GM10266 (cell line): Measurements from ENCODE around the gene CNIH1.
"Not testable (repeated sequence)": the region's sequence is repeated elsewhere in the genome, so short reads cannot be mapped to it uniquely, and the experiment has no call there.

Experiments
- DNase-seq: peaks from one replicate; pipeline ENCODE4 v3.0.0; 2012; ENCODE audit errors: extremely low spot score
- CTCF ChIP-seq: IDR thresholded peaks from 2 replicates; pipeline ENCODE4 v1.5.1; 2012; ENCODE audit warnings: mild to moderate bottlenecking, low read depth; ENCODE audit not compliant: control insufficient read depth, insufficient read depth; ENCODE audit errors: missing control alignments

CNIH1 gene

GRCh38 chr14:54465654-54466053 is 24.5 kb upstream of the CNIH1 start:
- DNase-seq: no peak
- TF ChIP-seq CTCF: no peak

DNA sequence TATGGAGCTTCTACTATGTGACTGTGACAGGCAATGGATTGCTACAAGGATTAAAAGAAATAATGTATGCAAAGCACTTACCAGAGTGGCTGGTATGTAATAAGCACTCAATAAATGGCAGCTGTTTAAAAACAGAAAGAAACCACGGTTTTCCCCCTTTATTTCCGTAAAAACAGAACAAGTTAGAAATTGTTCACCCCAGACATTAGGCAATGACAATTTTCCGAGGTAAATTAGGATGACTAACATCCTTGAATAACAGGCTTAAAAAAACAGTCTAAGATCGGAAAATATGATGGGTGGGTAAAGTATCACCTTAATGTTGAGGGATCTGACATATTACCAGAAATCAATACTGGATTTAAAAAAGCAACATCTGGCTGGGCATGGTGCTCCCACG is 20.9 kb upstream of the CNIH1 start:
- no peak for TF ChIP-seq CTCF
- DNase-seq: no peak

DNA sequence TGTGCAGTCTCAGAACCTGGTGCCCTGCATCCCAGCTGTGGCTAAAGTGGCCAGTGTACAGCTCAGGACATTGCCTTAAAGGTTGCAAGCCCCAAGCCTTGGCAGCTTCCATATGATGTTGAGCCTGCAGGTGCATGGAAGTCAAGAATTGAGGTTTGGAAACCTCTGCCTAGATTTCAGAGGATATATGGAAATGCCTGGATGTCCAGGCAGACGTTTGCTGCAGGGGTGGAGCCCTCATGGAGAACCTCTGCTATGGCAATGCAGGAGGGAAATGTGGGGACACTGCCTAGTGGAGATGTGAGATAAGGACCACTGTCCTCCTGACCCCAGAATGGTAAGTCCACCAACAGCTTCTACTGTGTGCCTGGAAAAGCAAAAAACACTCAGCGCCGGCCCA is 17.9 kb upstream of the CNIH1 start:
- no peak for DNase-seq

GRCh38 chr14:54458536-54458935 is 17.4 kb upstream of the CNIH1 start:
- not testable (repeated sequence) for DNase-seq

More for the DNA sequence above, 17.9 kb upstream of the CNIH1 start:
- no peak for TF ChIP-seq CTCF

- TF ChIP-seq CTCF: no peak
- DNase-seq: no peak
Measured at GRCh38 chr14:54457609-54457996, 16.4 kb upstream of the CNIH1 start.

DNA sequence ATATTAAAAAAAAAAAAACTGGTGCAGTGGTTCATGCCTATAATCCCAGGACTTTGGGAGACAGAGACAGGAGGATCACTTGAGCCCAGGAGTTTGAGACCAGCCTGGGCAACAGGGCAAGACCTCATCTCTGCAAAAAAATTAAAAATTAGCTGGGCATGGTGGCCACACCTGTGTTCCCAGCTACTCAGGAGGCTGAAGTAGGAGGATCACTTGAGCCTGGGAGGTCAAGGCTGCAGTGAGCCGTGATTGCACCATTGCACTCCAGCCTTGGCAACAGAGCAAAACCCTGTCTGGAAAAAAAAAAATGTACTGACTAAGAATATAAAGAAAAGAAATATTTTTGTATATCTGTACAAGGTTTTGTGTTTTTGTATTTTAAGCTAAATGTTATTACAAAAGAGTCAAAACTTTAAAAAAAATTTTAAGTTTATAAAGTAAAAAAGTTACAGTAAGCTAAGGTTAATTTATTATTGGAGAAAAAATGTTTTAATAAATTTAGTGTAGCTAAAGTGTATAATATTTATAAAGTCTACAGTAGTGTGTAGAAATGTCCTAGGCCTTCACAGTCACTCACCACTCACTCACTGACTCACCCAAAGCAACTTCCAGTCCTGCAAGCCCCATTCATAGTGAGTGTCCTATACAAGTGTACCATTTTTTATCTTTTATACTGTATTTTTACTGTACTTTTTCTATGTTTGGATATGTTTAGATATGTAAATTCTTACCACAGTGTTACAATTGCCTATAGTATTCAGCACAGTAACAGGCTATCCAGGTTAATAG is 15.8 kb upstream of the CNIH1 start:
- DNase-seq: not testable (repeated sequence)

- no peak for DNase-seq
- TF ChIP-seq CTCF: no peak
Measured at GRCh38 chr14:54455363-54455762, 14.2 kb upstream of the CNIH1 start.

DNA sequence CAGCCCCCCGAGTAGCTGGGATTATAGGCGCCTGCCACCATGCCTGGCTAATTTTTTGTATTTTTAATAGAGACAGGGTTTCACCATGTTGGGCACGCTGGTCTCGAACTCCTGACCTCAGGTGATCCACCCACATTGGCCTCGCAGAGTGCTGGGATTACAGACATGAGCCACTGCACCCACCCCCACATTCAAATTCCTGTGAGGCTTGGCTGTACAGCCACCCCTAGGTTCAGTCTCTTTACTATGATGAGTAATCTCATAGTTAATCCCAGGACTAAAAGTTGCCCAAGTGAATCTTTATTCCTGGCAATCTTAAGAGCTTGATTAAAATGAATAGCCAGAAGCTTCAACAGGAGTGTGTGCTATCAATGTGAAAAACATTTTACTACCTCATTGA is 12.8 kb upstream of the CNIH1 start:
- DNase-seq: not testable (repeated sequence)

DNA sequence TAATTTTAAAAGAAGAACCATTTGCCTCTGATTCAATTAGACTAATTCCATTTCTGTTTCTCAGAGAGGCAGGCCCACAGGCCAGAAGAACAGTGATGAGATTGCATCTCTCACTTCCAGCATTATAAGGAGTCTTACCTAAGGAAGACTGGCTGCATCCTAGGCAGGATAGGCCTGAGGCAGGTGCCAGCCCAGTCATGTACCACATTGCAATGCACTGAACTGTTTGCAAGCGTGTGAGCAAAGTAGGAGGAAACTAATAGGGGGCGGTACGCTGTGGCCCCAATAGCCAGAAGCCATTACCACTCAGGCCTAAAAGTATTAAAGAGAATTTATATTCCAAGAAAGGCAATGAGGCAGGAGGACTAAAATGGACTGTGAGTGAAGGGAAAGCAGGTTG is 12.1 kb upstream of the CNIH1 start:
- no peak for TF ChIP-seq CTCF
- no peak for DNase-seq
